GM18517 (cell line): ENCODE results near the gene COL1A1.

Source experiments
- ATAC-seq: cut with Tn5 transposase; IDR thresholded peaks from one replicate; pipeline ENCODE4 v1.9.1; 2021; ENCODE audit warnings: mild to moderate bottlenecking, moderate library complexity; ENCODE audit not compliant: unreplicated experiment

COL1A1 gene

DNA sequence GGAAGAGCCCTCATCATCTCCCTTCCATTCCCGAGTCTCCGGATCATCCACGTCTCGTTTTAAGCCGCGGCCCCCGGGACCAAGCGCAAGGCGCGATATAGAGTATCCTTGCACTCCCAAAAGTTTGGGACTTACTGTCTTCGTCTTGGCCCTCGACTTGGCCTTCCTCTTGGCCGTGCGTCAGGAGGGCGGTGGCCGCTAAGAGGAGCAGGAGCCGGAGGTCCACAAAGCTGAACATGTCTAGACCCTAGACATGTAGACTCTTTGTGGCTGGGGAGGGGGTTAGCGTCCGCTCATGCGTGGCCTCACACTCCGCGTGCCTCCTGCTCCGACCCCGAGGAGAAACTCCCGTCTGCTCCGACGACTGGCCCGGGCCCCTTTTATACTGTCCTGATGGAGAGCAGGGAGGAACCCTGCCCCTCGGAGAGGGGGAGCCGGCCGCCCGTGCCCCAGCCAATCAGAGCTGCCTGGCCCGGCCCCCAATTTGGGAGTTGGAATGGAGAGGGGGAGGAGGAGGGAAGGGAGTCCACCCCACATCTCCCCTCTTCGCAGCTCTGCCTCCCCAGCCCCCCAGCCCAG, at the start of gene COL1A1:
TSS of gene COL1A1 (minus strand) at position 356 of the 579 bp plus-strand sequence. CDS start at position 238, 118 bp downstream.
- no peak for ATAC-seq

- no peak for ATAC-seq
These were observed 46.8 kb upstream of the COL1A1 start for GRCh38 chr17:50248255-50248654.

GRCh38 chr17:50244771-50245170, 43.3 kb upstream of the COL1A1 start:
- ATAC-seq = no peak

DNA sequence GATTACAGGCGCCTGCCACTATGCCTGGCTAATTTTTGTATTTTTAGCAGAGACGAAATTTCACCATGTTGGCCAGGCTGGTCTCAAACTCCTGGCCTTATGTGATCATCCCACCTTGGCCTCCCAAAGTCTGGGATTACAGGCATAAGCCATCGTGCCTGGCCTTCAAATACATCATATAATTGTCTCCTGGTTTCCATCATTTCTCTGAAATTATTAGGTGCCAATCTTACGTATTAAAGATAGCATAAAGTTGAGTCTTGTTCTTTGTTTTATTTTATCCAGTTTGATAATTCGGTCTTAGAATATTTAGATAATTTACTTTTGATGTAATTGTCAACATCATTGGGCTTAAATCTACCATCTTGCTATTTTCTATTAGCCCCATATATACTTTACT, 40.0 kb upstream of the COL1A1 start:
- no peak for ATAC-seq

- no peak for ATAC-seq
These were observed 39.4 kb upstream of the COL1A1 start for GRCh38 chr17:50240851-50241250.

DNA sequence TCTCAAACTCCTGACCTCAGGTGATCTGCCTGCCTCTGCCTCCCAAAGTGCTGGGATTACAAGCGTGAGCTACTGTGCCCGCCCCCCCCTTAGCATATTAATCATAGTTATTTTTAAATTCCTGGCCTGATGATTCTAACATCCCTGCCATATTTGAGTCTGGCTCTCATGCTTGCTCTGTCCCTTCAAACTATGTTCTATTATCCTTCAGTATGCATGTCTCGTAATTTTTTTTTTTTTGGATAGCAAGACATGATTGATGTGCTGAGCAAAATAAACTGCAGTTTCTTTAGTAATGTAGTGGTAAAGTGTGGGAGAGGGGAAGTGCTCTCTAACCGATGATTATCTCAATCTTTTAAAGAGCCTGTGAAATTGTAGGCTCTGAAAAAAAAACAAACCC, 38.5 kb upstream of the COL1A1 start:
- ATAC-seq = no peak

DNA sequence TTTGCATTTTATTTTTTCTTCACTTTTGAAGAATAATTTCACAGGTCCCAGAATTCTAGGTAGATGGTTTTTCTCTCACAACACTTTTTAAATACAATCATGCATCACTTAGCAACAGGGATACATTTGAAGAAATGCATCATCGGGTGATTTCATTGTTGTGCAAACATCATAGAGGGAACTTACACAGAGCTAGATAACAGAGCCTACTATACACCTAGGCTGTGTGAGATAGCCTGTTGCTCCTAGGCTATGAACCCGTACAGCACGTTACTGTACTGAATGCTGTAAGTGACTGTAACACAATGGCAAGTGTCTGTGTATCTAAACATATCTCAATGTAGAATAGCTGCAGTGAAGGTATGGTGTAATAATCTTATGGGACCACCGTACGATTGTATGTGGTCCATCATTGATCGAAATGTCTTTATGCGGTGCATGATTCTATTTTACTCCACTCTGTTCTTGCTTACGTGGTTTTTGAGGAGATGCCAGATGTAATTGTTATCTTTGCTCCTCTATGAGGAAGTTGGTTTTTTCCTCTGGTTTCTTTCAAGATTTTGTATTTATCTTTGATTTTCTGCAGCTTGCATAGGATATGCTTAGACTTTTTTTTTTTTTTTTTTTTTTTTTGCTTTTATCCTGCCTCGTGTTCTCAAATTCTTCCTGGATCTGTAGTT, 37.3 kb upstream of the COL1A1 start:
- ATAC-seq = no peak

GRCh38 chr17:50237901-50238300, 36.5 kb upstream of the COL1A1 start:
- ATAC-seq = no peak

GRCh38 chr17:50234581-50234980, 33.1 kb upstream of the COL1A1 start:
- no peak for ATAC-seq

- ATAC-seq = no peak
These were observed 24.3 kb upstream of the COL1A1 start for GRCh38 chr17:50225701-50226240.

DNA sequence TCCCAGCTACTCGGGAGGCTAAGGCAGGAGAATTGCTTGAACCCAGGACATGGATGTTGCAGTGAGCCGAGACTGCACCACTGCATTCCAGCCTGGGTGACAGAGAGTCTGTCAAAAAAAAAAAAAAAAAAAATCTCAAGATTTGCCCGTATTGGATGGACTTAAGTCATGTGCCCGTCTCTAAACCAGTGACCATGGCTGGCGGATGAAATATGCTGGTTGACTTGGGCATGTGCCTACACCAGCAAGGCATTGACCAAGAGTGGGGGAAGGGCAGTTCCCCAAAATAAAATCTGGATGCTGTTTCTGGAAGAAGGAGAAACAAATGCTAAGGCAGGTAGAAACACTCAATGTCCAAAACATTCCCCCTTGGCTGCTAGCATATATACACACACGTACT, 21.5 kb upstream of the COL1A1 start:
- no peak for ATAC-seq

GRCh38 chr17:50221864-50222545, 20.6 kb upstream of the COL1A1 start:
- ATAC-seq = no peak

- no peak for ATAC-seq
These were observed 19.9 kb upstream of the COL1A1 start for GRCh38 chr17:50221266-50221863.

DNA sequence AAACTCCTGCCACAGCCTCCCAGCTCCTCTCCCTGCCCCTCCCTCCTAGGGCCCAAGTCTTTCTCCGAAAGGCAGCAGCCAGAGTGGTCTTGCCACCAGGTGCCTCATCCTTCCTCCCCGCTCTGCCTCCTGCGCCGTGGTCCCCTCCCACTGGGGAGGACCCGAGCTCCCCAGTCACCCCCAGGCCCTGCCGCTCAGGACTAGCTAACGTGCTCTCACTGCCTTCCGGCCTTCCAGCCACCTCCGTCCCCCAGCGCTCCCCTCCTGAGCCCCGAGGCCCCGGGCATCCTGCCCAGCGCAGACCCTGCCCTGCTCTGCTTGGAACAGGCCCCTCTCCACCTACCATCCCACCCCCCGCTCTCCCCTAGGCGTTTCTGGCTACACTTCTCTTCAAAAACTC, 19.4 kb upstream of the COL1A1 start:
- ATAC-seq = no peak

GRCh38 chr17:50219939-50220465, 18.6 kb upstream of the COL1A1 start:
- no peak for ATAC-seq

GRCh38 chr17:50219342-50219741, 17.9 kb upstream of the COL1A1 start:
- ATAC-seq = no peak

DNA sequence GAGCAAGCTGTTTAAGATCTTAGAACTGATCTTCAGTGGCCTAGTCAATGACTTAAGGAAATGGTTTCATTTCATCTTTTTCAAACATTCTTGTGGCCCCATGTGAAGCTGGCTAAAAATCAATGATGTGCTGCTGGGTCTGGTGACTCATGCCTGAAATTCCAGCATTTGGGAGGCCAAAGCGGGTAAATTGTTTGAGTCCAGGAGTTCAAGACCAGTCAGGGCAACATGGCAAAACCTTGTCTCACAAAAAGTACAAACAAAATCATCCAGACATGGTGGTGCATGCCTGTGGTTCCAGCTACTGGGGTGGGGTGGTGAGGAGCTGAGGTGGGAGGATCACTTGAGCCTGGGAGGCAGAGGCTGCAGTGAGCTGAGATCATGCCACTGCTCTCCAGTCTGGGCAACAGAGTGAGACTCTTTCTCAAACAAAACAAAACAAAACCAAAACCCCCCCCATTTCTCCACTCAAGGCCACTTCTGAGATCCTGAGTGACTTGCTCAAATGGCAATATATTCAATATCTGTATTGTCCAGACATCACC, 17.4 kb upstream of the COL1A1 start:
- ATAC-seq = no peak

DNA sequence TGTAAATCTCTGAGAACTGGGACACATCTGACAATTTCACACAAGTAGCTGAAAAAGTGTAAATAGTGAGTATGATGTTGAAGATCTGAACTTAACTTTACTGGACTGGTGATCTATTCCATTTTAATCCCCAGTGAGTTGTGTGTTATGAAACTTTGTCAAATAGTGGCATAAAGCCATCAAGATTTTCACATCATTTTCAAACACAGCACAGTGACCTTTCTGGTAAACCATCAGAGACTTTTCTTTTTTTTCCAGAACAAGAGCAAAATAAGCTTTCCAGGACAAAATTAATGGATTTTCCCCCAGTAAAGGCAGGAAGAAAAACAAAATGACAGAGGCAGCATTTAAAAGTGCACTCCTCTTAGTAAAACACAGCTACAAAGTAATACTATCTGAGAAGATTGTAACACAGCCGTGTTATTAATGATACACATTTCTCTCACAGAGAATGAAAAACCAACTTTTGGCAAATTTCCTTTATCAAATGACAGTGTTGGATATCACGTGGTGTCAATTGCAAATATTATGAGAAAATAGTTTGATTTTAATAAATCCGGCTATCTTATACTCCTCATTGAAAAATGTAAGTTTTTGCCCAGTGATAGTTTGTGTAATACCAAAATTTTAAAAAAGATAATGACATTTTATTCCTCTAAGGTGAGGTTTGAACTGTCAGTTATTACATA, 16.8 kb upstream of the COL1A1 start:
- no peak for ATAC-seq

DNA sequence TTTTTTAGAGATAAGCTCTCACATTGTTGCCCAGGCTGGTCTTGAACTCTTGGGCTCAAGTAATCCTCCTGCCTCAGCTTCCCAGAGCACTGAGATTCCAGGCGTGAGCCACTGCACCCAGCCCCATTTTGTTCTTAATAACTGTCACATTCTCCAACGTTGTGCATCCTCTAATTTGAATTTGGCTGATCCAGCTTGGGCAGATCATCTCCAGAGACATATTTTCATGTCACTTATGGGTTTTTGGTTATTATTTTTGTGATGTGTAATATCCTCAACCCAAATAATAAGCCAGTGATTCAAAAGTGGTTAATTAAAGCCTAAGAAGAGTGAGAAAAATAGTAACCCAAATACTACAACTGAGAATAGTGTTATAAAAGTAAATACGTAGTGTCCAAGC, 16.2 kb upstream of the COL1A1 start:
- ATAC-seq = no peak

GRCh38 chr17:50214976-50215760, 13.7 kb upstream of the COL1A1 start:
- ATAC-seq = no peak
